Subcutaneous adipose tissue (tissue), 4 donors: ENCODE data around the gene TPPP. TPM values are rescaled to one million over a fixed set of nuclear protein-coding genes. Genes with fewer than 3 reads are reported as not detected.

Experiments used
- CTCF ChIP-seq: fragments of 450-650 bp; IDR thresholded peaks from one replicate; pipeline ENCODE4 v1.5.1; 2016; ENCODE audit warnings: low read depth, mild to moderate bottlenecking, control low read depth, antibody characterized with exemption, moderate library complexity
- total RNA-seq, 4 donors: library from RNA; depleted of rRNA; stranded (reverse); fragments of >200 nt; gene quantifications; one replicate each; pipeline ENCODE4 v1.1.0, GENCODE V29; 2016

Gene TPPP
- total RNA-seq, 4 donors from 2014 or later, result 1.1 to 8.1 (median 2.8) TPM

- TF ChIP-seq CTCF, result no peak
Observed at GRCh38 chr5:657570-657969, 35.6 kb downstream of the TPPP start.

GRCh38 chr5:655406-655805 lies 37.7 kb downstream of the TPPP start:
- TF ChIP-seq CTCF, result no peak

- TF ChIP-seq CTCF, result no peak
Observed at GRCh38 chr5:654071-654778, 38.9 kb downstream of the TPPP start.

GRCh38 chr5:652773-653350 lies 40.3 kb downstream of the TPPP start:
- TF ChIP-seq CTCF, result no peak

- no peak for TF ChIP-seq CTCF
Observed at GRCh38 chr5:652023-652515, 41.1 kb downstream of the TPPP start.

GRCh38 chr5:651296-652022 lies 41.7 kb downstream of the TPPP start:
- no peak for TF ChIP-seq CTCF

GRCh38 chr5:647727-648126 lies 45.4 kb downstream of the TPPP start:
- no peak for TF ChIP-seq CTCF
